Left lung (tissue), 14 donors: ENCODE measurements around the gene FANK1. TPM values are rescaled to one million over a fixed set of nuclear protein-coding genes. Genes with fewer than 3 reads are reported as not detected.
"Not testable (repeated sequence)": the region's sequence is repeated elsewhere in the genome, so short reads cannot be mapped to it uniquely, and the experiment has no call there.

Experiments
- ATAC-seq: fragments of 200-7000 bp; cut with Tn5 transposase; one replicate; pipeline ENCODE4 v1.9.1; 2020; ENCODE audit warnings: moderate library complexity
- DNase-seq, 4 donors: peaks; one replicate each; pipeline ENCODE4 v3.0.0-alpha.2; 2013 to 2020
- H3K27ac ChIP-seq, 2 donors: fragments of 200-600 bp; sonication (generic) in 1 of 2; one replicate each; pipeline versions ENCODE4 v1.5.0 to v1.8.0; 2020 to 2021
- H3K27me3 ChIP-seq, 2 donors: fragments of 200-600 bp; sonication (generic) in 1 of 2; one replicate each; pipeline versions ENCODE4 v1.5.0 to v1.8.0; 2020 to 2021
- H3K36me3 ChIP-seq, 2 donors: fragments of 200-600 bp; sonication (generic) in 1 of 2; one replicate each; pipeline versions ENCODE4 v1.5.0 to v1.8.0; 2020 to 2021
- H3K4me1 ChIP-seq, 2 donors: fragments of 200-600 bp; one replicate each; pipeline ENCODE4 v1.8.0; 2021
- H3K4me3 ChIP-seq, 2 donors: fragments of 200-600 bp; sonication (generic) in 1 of 2; one replicate each; pipeline versions ENCODE4 v1.5.0 to v1.8.0; 2020 to 2021; ENCODE audit warnings: mild to moderate bottlenecking in 1 of 2
- H3K9me3 ChIP-seq, 2 donors: fragments of 200-600 bp; sonication (generic) in 1 of 2; one replicate each; pipeline versions ENCODE4 v1.5.0 to v1.8.0; 2020 to 2021
- intact Hi-C, 2 donors: fragments of 100-400 bp; cut with DNase I; formaldehyde crosslinking; loops; one replicate each; pipeline versions ENCODE4 v1.11.2 to v1.14.2; 2022
- long read RNA-seq, 12 donors: library from polyadenylated mRNA in 2 of 12; unstranded in 2 of 12; transcript quantifications; one replicate each; pipeline ENCODE4 v2.0.0 and lab custom pipeline, GENCODE V29; 2019 to 2026
- polyA plus RNA-seq, 6 donors: library from polyadenylated mRNA; unstranded; fragments of 120-200 nt; gene quantifications; one replicate each; pipeline ENCODE4 v1.2.1, GENCODE V29; 2013; ENCODE audit not compliant: insufficient read length in 6 of 6
- total RNA-seq, 2 donors: library from RNA; stranded (reverse); fragmentation: NEBNext Ultra II Directional; extraction: Animal tissue kit (Norgen Biotek cat#: 25700); gene quantifications; one replicate each; pipeline ENCODE4 v1.2.1, GENCODE V29; 2021
- TF ChIP-seq, protein P1 (sequence below), 2 donors: fragments of 200-600 bp; sonication (generic) in 1 of 2; IDR thresholded peaks; one replicate each; pipeline versions ENCODE4 v1.5.0 to v1.8.0; 2021; ENCODE audit warnings: antibody characterized with exemption in 2 of 2
- donor health status: DM: no; HTN: yes; CAD: no.
- donor health status: DM: no; HTN: no; CAD: no.

Gene FANK1, protein sequence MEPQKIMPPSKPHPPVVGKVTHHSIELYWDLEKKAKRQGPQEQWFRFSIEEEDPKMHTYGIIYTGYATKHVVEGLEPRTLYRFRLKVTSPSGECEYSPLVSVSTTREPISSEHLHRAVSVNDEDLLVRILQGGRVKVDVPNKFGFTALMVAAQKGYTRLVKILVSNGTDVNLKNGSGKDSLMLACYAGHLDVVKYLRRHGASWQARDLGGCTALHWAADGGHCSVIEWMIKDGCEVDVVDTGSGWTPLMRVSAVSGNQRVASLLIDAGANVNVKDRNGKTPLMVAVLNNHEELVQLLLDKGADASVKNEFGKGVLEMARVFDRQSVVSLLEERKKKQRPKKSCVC
- 1 to 10 TPM; 4.3 to 4.4 TPM for total RNA-seq
- polyA plus RNA-seq = 10 to 100 TPM in 2 of 6 donors, 1 to 10 TPM in 4; 7.1 to 12.1 (median 9.1) TPM
- long read RNA-seq, donor 1 = 0 reads
- long read RNA-seq, donor 2 = 0 reads
- long read RNA-seq, donor 3 = 0 reads
- long read RNA-seq, donor 4, partial matches to known transcripts = 0 of 5 reads
- long read RNA-seq, donor 4, other reads (novel, unspliced or antisense) = 5 of 5 reads
- long read RNA-seq, donor 5, partial matches to known transcripts = 0 of 1 reads
- long read RNA-seq, donor 5, other reads (novel, unspliced or antisense) = 0 of 1 reads
- long read RNA-seq, donor 6, partial matches to known transcripts = 0 of 1 reads
- long read RNA-seq, donor 6, other reads (novel, unspliced or antisense) = 0 of 1 reads
- long read RNA-seq, donor 7 = 0 reads
- long read RNA-seq, donor 8 = 0 reads
- long read RNA-seq, donor 9 = 0 reads
- long read RNA-seq, donor 10, partial matches to known transcripts = 0 of 1 reads
- long read RNA-seq, donor 10, other reads (novel, unspliced or antisense) = 1 of 1 reads
- long read RNA-seq, donor 11 = 0 reads
- long read RNA-seq, donor 12 = 0 reads

DNA sequence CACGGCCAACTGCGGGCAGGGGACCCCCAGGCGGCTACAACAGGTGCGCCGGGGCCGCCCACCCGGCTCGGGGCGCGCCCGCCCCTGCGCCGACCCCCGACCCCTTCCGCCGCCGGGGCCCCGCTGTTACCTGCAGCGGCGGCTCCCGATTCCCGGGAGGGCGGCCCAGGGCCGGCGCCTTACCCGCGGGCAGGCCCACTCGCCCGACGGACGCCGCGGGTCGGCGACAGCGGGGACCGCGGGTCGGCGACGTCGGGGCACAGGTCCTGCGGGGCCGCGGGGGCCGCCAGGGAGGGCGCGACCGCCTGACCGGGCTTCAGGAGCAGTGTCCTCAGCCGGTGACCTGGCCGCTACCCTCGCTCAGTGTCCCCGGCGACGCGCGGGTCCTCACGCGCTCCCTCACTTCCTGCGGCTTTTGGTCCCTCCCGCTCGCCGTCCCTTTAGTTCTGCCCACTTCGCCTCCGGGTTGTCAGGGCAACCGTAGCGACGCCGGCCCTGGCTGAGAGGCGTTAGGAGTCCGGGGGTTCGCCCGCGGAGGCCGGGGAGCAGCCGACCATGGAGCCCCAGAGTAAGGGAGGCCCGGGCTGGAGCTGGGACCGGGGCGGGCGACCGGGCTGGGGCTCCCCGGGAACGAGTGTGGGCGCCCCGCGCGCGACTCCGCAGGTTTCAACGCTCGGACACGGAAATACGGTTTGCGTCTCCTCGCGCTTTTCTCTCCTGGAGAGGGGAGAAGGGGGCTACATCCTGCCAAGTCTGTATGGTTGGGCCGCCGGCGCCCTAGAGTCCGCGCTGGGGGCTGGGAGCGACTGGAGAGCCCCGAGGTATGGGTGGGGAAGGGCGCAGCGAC lies at the start of gene FANK1:
TSS of gene FANK1 (plus strand) at position 477 of the 847 bp plus-strand sequence. CDS start at position 556, 79 bp downstream.
- H3K4me3 ChIP-seq = peak within 1 kb of the TSS; percentile 64 to 84
- H3K36me3 ChIP-seq, intact Hi-C loops, H3K9me3 ChIP-seq, H3K27me3 ChIP-seq: not testable (repeated sequence)
- ATAC-seq (peak; percentile 93), DNase-seq (peak; percentile 85 to 95 (median 90))
- H3K4me1 ChIP-seq = peaks cover 0 to 13% of the 10 kb centered on the region in 2 donors
- H3K27ac ChIP-seq = peak within 1 kb of the TSS; percentile 82 to 91

DNA sequence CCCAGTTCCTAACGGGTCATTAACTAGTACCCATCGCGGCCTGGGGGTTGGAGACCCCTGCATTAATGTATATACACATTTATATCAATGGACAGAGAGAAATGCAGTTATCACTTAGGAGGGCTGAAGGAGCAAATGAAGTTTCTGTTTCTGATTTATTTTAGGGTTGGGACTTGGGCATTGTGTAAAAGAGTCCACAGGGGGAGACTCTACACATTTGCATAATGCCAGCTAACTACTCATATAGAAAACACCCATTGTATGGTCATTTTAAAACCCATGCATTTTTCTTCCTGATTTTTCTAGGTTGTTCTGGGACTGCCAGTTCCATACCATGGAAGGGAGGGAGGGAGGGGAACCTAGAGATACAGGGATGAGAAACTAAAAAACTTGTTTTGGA lies 49.5 kb upstream of the FANK1 start:
- Histone ChIP-seq H3K9me3 (no peaks in the 10 kb centered on the region), H3K36me3 (peaks cover 0 to 67% of the 10 kb centered on the region in 2 donors), H3K4me3 (no peak overlapping the region), H3K27ac (no peak overlapping the region), H3K4me1 (no peaks in the 10 kb centered on the region), H3K27me3 (no peaks in the 10 kb centered on the region)
- ATAC-seq = no peak
- intact Hi-C loops = no loop called here
- TF ChIP-seq, protein P1, sequence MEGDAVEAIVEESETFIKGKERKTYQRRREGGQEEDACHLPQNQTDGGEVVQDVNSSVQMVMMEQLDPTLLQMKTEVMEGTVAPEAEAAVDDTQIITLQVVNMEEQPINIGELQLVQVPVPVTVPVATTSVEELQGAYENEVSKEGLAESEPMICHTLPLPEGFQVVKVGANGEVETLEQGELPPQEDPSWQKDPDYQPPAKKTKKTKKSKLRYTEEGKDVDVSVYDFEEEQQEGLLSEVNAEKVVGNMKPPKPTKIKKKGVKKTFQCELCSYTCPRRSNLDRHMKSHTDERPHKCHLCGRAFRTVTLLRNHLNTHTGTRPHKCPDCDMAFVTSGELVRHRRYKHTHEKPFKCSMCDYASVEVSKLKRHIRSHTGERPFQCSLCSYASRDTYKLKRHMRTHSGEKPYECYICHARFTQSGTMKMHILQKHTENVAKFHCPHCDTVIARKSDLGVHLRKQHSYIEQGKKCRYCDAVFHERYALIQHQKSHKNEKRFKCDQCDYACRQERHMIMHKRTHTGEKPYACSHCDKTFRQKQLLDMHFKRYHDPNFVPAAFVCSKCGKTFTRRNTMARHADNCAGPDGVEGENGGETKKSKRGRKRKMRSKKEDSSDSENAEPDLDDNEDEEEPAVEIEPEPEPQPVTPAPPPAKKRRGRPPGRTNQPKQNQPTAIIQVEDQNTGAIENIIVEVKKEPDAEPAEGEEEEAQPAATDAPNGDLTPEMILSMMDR (IDR thresholded peaks at IDR 0.05) = no peak
- DNase-seq = no peak

DNA sequence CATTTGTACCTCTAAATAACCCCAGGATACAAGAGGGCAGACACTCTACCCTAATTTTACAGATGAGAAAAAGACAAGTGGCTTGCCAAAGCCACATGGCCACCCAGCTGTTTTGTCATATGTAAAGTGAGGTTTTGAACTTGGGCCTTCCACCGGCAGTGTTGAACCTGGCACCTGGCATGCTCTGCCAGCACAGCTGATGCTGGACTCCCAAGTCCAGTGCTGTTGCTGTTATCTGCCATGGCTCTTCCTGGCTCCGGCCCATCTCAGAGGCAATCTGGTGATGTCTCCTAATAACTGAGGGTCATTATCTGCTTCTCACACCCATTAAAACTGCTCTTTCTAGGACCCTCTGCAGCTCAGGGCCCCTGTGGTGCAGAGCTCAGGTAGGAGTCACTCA lies 48.0 kb upstream of the FANK1 start:
- intact Hi-C loops = no loop called here
- H3K36me3 ChIP-seq = peaks cover 0 to 68% of the 10 kb centered on the region in 2 donors

DNA sequence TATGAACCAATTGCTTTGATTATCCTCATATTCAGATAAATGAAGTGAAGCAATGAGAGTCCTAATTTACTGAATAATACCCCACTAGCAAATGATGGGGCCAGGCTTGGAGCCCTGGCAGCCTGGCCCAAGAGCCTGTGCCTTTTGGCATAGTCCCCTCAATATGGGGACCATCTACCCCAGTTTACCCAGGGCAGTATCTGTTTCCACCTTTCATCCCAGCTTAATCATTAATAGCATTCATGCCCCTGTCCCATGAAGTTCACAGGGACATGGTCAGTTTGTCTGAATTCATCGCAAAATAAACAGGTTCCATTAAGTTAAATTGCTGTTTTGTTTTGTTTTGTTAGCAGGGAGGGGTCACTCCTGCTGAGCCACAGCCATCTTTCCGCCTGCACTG lies 47.5 kb upstream of the FANK1 start:
- no peak for DNase-seq
- Histone ChIP-seq H3K27me3 (no peaks in the 10 kb centered on the region), H3K4me1 (no peaks in the 10 kb centered on the region), H3K27ac (no peak overlapping the region), H3K36me3 (peaks cover 0 to 68% of the 10 kb centered on the region in 2 donors), H3K9me3 (no peaks in the 10 kb centered on the region), H3K4me3 (no peak overlapping the region)
- TF ChIP-seq, protein P1 (IDR thresholded peaks at IDR 0.05) = no peak
- ATAC-seq = no peak
- intact Hi-C loops = no loop called here

More for the DNA sequence above, 48.0 kb upstream of the FANK1 start:
- Histone ChIP-seq H3K9me3 (no peaks in the 10 kb centered on the region), H3K4me3 (no peak overlapping the region), H3K27ac (no peak overlapping the region), H3K27me3 (no peaks in the 10 kb centered on the region), H3K4me1 (no peaks in the 10 kb centered on the region)
- TF ChIP-seq, protein P1 (IDR thresholded peaks at IDR 0.05) = no peak
- DNase-seq = no peak
- ATAC-seq = no peak

DNA sequence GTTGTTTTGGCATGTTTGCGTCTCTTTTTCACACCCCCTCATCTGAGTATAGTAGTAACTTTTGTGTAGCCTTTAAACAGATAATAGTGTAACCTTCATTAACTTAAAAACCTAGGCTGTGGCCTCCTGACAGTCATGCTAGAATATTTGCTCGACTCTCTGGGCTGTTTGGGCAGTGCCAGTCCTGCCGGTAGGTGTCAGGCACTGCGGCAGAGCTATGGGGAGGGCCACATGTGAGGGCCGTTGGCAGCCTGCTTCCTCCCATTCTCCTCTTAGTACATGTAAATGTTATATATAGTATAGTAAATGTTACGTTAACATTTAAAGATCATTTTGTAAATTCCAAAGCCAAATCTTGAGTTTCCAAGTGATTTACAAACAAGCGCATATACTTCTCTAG lies 46.9 kb upstream of the FANK1 start:
- TF ChIP-seq, protein P1 (IDR thresholded peaks at IDR 0.05) = no peak
- ATAC-seq (no peak), DNase-seq (no peak)
- Histone ChIP-seq H3K9me3 (no peaks in the 10 kb centered on the region), H3K36me3 (peaks cover 0 to 68% of the 10 kb centered on the region in 2 donors), H3K4me3 (no peak overlapping the region), H3K27ac (no peak overlapping the region), H3K4me1 (no peaks in the 10 kb centered on the region), H3K27me3 (no peaks in the 10 kb centered on the region)
- intact Hi-C loops = no loop called here
